Epithelial cell of alveolus of lung (primary cell): ENCODE results near the gene DCUN1D5. TPM values are rescaled to one million over a fixed set of nuclear protein-coding genes. Genes with fewer than 3 reads are reported as not detected.

Source experiments
- total RNA-seq: library from RNA; depleted of rRNA; stranded (reverse); fragments of >200 nt; gene quantifications from 2 replicates; pipeline ENCODE4 v1.2.1, GENCODE V29; 2015

Gene DCUN1D5
- 92.2 and 112 TPM in 2 replicates for total RNA-seq

DNA sequence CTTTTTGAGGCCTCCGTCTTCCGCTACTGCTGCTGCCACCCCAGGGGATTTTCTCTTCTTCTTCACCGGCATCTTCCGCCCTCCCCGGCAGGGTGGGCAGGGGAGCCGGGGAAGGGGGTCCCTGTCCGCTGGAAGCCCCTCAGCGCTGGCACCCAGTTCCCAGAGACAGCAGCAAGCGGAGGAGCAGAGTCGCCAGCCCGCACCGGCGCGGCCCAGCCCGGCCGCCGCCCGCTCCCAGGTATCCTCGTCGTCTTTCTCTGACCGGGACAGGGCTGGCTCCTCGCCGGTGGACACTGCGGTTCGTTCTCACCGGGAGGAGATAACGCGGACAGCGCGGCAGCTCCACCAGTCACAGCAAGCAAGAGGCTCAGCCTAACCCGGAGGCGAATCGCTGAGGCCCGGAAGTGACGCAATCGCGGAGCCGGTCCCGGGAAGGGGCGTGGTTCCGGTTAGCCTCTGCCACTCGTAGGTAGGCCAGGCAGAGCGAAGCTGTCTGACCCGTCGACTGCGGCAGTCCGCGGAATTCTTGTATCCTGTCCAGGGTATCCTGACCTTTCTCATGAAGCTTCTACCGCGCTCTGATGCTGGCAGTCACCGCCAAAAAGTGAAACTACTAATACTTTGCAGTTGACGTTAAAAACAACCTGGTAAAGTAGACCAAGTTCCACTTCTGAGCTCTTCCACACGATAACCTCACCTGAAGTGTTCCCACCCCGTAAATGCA, at the start of gene DCUN1D5:
Gene DCUN1D5, minus strand, starts transcription at position 360 of the 724 bp plus-strand sequence. Its CDS starts 288 bp downstream, at position 72.

DNA sequence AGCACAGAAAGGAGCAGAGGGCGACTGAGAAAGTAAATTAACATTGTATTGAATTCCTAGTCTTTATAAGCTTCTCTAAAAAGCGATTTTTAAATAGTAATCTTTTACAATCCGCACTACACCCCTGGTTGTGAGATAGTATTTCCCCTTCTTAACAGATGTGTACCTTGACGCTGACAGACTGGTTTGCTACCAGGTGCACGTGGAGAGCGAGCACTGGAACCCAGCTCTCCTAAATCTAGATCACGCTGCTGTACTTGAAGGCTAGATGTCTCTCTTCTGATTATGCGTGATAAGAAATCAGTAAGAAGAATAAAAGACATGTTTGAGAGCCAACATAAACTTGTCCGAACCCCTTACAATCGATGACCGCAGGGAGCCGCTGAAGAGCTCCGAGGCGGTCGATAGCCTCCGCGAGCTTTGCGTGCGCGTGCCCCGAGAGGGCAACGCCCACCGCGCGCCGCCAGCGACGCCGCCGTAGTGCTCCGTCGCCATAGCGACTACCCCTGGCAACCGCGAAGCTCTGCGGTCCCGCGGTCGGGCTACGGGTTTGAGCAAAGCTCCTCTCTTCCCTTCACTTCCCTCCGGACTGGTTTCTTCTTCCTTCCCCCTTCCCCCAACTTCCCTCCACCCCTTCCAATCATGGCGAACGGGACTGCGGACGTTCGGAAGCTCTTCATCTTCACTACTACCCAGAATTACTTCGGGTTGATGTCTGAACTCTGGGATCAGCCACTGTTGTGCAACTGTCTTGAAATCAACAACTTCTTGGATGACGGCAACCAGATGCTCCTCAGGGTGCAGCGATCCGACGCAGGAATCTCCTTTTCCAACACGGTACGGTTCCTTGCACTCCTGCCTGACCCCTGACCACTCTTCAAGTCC, 17.2 kb upstream of the DCUN1D5 start, which contains the start of gene DYNC2H1:
Gene DYNC2H1, plus strand, starts transcription at position 494 of the 885 bp plus-strand sequence. Its CDS starts 149 bp downstream, at position 643.

Other genes starting within 250 kb of the DCUN1D5 start
- 0.40 and 1.2 TPM in 2 replicates for gene MMP3, start 248.6 kb downstream of the DCUN1D5 start, total RNA-seq
- gene MMP12, start 217.2 kb downstream of the DCUN1D5 start, total RNA-seq = not detected in 2 replicates
- 0.13 TPM in 1 of 2 replicates, not detected in the other for gene MMP13, start 136.4 kb downstream of the DCUN1D5 start, total RNA-seq
- 12.4 and 16.5 TPM in 2 replicates for gene DYNC2H1, start 17.3 kb upstream of the DCUN1D5 start, total RNA-seq